HG03460 (cell line): ENCODE measurements around the gene CLEC4E.
A peak's percentile ranks its signal among the peaks of the same experiment; 100 is the strongest.
"Not testable (repeated sequence)": the region's sequence is repeated elsewhere in the genome, so short reads cannot be mapped to it uniquely, and the experiment has no call there.

Source experiments
- ATAC-seq: cut with Tn5 transposase; IDR thresholded peaks from one replicate; pipeline ENCODE4 v1.9.1; 2021; ENCODE audit not compliant: unreplicated experiment

The CLEC4E gene

DNA sequence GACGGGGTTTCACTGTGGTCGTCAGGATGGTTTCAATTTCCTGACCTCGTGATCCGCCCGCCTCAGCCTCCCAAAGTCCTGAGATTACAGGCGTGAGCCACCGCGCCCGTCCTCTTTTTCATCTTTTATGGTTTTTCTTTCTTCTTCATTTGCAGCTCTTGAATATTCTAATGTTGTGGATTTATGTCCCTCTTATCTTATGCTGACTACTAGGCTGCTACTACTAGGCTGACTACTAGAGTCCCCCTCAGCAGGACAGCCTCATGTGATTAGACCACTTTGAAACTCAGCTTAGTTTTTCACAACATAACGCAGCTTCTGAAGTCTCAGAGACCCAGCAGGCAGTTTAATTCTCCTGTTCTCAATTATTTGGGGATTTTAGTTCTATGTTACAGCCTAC, 857 bp upstream of the CLEC4E start:
- ATAC-seq: no peak

GRCh38 chr12:8537820-8538219, 2.9 kb downstream of the CLEC4E start:
- not testable (repeated sequence) for ATAC-seq

DNA sequence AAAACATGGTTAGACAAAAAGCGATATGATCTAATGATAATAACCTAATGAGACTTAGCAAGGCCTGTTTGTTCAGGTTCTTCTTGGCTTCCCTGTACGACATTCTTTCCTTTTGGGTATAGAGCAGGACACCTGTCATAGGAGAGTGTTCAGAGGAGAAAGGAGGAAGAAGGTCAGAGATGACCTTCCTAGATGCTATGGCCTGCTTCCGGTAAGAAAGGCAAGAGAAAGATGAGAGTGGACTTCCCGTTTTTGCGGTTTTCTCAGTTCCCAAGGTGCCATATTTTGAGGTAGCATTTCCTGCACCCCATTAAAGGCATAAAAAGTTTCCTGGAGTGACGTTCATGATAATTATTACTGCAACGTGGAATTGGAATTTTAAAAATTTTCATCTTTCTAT, 8.7 kb downstream of the CLEC4E start:
- ATAC-seq: no peak

DNA sequence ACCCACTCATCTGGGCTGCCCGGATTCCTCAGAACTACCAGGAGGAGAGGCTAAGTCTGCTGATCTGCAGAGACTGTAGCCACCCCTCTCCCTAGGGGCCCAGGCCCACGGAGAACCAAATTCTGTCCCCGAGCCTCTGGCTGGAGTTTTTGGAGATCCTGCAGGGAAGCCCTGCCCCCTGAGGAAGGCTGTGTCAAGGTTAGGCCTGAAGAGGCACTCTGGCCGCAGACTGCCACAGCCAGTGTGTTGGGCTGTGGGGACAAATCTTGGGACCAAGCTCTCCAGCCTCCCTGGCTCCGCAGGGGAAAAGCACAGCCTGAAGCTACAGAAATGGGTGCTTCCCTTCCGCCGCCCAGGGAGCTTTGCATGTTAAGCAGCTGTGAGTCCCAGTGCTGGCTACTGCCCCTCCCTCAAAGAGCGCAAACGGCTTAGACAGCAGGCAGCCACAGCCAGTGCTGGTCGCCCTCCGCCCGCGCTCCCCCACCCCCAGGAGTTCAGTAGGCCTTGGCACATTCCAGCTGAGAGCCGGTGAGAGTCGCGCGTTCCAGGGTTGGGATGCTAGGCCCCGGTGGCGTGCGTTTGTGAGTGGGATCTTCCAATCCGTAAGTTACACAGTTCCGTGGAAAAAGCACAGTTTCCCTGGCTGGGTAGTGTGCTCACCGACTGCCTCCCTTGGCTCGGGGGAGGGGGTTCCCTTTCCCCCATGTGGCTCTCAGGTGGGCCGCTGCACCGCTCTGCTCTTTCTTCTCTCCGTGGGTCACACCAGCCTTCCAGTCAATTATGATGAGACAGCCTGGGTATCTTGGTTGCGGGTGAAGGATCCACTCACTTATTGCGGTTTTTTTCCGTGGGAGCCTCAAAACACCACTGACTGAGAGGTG, 13.2 kb downstream of the CLEC4E start:
- no peak for ATAC-seq

DNA sequence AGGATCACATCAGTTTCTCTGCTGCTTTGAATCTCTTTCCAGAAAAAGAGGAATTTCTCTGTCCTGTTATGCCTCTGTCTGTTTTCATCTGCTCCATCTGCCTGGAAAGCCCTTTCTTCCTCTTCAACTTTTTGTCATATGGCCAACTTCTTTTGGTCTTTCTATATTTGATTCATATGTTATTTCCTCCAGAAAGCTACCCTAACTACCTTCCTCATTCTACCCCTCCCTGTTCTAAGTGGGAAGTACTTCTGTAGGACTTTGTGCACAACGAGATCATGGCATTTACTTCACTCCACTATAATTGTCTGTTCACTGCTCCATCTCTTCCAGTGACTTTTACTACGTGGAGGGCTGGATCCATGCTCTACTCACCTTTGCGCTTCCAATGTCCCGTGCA, 21.5 kb downstream of the CLEC4E start:
- no peak for ATAC-seq

DNA sequence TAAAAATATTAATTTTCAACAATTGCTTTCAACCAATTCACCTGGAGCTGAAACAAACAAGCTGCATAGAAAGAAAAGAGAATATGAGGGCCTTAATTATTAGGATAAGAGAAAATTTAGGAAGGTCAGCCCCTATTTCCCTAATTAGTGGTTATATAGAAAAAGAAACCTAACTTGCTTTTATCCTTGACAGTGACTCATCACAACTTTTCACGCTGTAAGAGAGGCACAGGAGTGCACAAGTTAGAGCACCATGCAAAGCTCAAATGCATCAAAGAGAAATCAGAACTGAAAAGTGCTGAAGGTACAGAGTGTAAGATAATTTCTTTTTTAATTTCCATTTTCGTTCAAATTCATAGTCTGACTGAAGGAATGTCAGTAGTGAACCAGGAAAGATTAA, 22.7 kb downstream of the CLEC4E start:
- no peak for ATAC-seq

GRCh38 chr12:8513256-8513655, 27.4 kb downstream of the CLEC4E start, which contains the start of gene CLEC4D:
Gene CLEC4D (plus strand): TSS chr12:8513503. CDS start chr12:8513733, 230 bp downstream.
- ATAC-seq: no peak

DNA sequence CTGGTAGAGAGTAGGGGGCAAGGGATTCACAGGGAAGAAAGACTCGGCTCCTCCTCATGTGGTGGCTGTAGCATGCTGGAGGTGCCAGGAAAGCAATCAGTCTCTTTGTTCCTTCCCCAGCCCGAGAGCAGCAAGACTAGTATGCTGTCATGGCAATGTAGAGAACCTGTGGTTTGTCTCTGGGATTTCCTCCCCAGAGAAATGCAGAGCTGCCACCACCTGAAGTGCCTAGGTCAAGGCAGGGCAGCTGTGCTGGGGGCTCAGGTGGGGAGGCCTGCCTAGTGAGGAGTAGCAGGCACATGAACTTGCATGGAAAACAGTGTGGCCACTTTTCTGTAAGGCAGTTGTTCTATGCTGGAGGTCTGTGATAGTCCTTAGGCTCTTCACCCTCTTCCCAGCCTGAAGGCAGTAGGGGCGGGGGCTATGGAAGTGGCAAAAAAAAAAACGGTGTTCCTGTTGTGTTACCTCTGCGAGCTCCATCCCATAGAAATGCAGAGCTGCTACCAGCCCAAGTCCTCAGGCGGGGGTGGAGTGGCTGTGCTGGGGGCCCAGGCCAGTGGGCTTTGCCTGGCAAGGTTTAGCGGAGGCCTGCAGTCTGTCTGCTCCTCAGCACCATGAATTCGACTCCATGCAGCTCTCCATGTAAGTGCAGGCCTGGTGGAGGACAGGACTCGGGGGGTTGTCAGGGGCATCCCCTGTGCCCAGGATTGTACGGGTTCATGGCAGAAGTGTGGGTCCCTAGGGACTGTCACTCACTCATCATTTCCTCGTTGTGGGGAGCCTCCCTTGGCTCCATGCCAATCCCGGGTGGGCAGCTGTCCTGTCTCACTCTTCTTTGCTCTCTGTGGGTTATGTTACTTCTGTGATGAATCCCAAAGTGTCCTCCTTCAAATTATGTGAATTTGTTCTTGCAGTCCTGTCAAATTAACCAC, 31.5 kb downstream of the CLEC4E start:
- no peak for ATAC-seq

DNA sequence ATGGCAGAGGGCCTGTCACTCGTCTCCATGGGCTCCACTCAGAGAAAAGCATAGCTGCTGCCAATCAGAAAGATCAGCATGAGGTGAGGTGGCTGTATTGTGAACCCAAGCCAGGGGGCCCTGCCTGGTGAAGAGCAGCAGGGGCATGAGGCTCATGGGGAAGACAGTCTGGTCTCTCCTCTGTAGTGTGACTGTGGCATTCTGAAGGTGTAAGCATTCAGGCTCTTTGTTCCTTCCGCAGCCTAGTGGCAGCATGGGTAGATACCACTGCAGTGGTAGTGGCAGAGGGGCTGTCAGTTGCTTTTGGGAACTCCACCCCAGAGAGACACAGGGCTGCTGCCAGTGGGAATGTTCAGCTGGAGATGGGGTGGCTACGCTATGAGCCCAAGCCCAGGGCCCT, 32.5 kb downstream of the CLEC4E start:
- no peak for ATAC-seq

- ATAC-seq: no peak
Measured at GRCh38 chr12:8507596-8507995, 33.1 kb downstream of the CLEC4E start.

DNA sequence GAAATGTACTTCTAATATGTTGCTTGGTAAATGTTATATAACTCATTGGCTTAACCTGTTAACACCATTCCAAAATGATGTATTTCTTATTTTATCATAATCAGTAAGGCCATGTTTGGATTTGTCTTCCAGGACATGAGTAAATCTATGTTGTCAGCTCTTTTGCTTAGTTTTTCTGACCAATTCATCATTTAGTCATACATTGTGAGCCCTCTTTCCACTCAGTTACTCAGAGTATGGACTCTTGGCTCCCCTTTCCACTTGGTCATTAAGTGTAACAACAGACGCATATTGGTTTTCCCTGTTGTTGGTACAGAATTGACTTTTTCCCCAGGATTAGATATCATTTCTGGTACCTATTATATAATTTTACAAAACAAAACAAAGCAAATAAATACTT, 36.4 kb downstream of the CLEC4E start:
- no peak for ATAC-seq

GRCh38 chr12:8501720-8502119, 39.0 kb downstream of the CLEC4E start:
- no peak for ATAC-seq

DNA sequence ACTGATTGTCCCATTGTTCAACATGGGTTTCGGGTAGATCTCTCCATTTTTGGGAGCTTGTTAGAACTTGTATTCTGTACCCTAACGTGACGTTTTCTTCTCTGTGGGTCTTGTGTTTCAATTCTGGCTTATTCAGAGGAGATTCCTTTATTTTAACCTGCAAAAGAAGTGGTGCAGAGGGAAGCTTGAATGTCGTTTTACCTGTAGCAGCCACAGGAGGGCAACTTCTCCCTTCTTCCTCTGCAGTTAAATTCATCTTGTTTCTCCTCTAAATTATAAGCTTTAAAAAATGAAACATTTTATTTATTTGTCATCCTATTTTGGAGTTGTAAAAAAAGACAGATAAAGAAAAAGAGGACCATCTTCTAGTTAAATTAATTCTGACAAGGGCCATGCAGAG, 41.1 kb downstream of the CLEC4E start:
- no peak for ATAC-seq

DNA sequence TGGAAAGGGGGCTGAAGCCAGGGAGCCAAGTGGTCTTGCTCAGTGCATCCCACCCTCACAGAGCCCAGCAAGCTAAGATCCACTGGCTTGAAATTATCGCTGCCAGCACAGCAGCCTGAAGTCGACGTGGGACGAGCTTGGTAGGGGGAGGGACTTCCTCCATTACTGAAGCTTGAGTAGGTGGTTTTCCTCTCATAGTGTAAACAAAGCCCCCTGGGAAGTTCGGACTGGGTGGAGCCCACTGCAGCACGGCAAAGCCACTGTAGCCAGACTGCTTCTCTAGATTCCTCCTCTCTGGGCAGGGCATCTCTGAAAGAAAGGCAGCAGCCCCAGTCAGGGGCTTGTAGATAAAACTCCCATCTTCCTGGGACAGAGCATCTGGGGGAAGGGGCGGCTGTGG, 44.6 kb downstream of the CLEC4E start:
- ATAC-seq: not testable (repeated sequence)

DNA sequence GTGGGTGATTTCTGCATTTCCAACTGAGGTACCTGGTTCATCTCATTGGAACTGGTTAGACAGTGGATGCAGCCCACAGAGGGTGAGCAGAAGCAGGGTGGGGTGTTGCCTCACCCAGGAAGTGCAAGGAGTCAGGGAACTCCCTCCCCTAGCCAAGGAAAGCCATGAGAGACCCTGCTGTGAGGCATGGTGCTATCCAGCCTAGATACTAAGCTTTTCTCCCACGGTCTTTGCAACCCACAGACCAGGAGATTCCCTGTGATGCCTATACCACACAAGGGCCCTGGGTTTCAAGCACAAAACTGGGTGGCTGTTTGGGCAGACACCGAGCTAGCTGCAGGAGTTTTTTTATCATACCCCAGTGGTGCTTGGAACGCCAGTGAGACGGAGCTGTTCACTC, 45.0 kb downstream of the CLEC4E start:
- not testable (repeated sequence) for ATAC-seq

- peak; percentile 98 for ATAC-seq
Measured at GRCh38 chr12:8493084-8493483, 47.6 kb downstream of the CLEC4E start.

DNA sequence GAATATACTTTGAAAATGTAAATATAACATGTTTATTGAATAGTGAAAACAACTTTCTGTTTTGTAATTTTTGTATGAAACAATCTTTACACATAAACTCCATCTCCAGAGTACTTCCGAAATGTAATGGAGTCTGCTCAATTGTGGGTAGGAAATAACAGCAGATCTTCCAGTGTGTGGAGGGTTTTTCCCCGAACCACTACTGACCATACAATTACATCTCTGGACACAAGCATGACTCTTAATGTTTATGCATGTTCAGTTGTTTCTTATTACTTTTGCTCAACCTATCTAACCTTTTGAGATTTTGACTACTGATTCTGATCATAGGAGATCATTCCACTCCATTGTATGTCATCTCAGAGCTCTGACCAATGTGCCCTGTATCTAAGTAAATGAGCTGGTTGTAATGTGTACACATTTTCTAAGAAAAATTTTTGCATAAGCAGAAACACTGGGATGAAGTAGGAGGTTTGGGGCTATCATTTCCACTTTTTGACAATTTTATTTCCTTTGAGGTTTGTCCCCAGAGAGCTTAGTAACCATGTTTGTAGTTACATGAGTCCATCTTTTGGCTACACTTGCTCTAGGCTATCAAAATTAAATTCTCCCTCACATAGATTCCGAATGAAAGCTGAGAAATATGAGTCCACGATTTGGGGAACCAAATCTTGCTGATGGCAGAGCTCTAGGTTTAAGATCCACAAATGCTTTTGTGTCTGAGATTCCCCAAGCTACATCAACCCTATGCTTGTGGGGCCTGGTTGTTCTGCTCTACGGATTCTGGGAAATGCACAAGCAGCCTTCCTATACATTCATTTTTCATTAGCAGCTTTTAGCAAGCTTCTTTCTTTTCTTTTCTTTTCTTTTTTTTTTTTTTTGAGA, 48.8 kb downstream of the CLEC4E start:
- ATAC-seq: no peak
